ENCODE measurements around the gene CNOT6L. TPM values are rescaled to one million over a fixed set of nuclear protein-coding genes. Genes with fewer than 3 reads are reported as not detected.

CNOT6L gene
- total RNA-seq, 2 donors from 2014 or later = 66.3 to 90.9 TPM

GRCh38 chr4:77844363-77844762 is 25.2 kb upstream of the CNOT6L start:
- Mint-ChIP-seq H3K9me3 (no peaks in the 10 kb centered on the region), H3K27me3 (no peaks in the 10 kb centered on the region), H3K4me3 (peak overlapping the region; percentile 37), H3K27ac (peak overlapping the region; percentile 45), H3K4me1 (peaks cover 19% of the 10 kb centered on the region), H3K36me3 (ENCODE audit: low read depth) (no peaks in the 10 kb centered on the region)
- ATAC-seq (replicated peaks) = no peak

DNA sequence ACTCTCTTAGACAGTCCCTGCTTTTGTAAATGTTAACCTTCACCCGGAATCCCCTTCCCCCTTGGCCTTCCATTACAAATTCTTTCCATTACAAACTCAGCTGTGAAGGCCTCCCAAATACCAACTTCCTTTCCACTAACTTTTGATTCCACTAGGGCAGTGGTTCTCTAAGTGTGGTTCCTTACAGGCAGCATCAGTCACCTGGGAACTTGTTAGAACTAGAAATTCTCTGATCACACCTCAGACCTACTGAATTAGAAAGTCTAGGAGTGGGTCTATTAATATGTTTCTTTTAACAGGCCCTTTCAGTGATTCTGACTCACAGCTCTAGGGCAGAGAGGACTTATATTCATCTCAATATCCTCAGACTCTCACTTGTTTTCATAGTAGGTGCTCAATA is 24.5 kb upstream of the CNOT6L start:
- H3K36me3 Mint-ChIP-seq (ENCODE audit: low read depth) = no peaks in the 10 kb centered on the region
- no peaks in the 10 kb centered on the region for H3K9me3 Mint-ChIP-seq
- H3K27ac Mint-ChIP-seq = peak overlapping the region; percentile 45

DNA sequence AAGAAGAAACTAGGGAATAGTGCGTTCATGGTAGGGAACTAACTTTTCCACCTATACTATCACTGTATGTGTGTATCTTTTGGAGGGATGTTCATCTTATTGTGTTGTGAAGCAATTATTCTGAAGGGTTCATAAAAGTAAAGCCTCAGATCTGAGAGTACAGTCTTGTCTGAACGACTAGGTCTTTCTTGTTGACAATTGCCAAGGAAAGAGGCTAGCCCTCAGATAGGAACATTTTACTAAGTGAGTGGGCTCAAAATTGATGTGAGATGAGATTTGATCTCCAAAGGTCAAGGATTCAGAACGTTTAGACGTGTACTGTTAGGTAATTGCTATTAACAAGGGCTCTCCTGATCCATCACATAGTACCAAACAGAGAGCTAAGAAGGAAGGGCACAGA is 15.2 kb upstream of the CNOT6L start:
- Mint-ChIP-seq H3K4me3 (no peak overlapping the region), H3K4me1 (peaks cover under 1% of the 10 kb centered on the region), H3K9me3 (no peaks in the 10 kb centered on the region), H3K27me3 (no peaks in the 10 kb centered on the region), H3K27ac (no peak overlapping the region), H3K36me3 (ENCODE audit: low read depth) (no peaks in the 10 kb centered on the region)
- ATAC-seq (replicated peaks) = no peak

More for the DNA sequence above, 24.5 kb upstream of the CNOT6L start:
- peak; percentile 91 for ATAC-seq (replicated peaks)
- peak overlapping the region; percentile 37 for H3K4me3 Mint-ChIP-seq
- no peaks in the 10 kb centered on the region for H3K27me3 Mint-ChIP-seq
- H3K4me1 Mint-ChIP-seq = peaks cover 19% of the 10 kb centered on the region

DNA sequence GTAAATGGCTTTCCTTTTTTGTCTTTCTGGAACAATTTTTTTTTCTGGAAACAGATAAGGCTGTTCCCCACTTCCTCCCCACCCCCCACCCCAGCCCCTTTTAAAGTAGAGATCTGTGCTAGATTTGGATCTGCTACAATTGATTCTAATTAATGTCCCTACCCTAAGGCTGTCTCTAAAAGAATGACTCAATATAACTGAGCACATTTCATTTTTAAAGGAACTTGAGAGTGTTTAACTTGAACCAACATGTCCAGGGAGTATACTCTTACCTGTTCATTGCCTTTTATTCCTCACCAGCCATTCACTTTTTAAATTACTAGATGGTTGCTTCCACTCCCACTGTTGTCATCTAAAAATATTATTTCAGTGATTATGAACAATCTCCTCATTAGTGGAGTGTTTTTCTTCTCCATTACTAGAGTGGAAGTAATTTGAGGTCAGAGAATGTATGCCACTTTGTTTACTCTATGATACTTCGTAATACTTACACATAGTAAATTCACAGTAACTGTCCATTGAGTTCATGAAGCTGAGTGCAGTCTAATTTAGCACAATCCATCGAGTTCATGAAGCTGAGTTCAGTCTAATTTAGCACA is 14.1 kb upstream of the CNOT6L start:
- ATAC-seq (replicated peaks) = no peak
- Mint-ChIP-seq H3K36me3 (ENCODE audit: low read depth) (no peaks in the 10 kb centered on the region), H3K27me3 (no peaks in the 10 kb centered on the region), H3K4me1 (peaks cover 5% of the 10 kb centered on the region), H3K4me3 (no peak overlapping the region), H3K27ac (peak overlapping the region; percentile 16), H3K9me3 (no peaks in the 10 kb centered on the region)

DNA sequence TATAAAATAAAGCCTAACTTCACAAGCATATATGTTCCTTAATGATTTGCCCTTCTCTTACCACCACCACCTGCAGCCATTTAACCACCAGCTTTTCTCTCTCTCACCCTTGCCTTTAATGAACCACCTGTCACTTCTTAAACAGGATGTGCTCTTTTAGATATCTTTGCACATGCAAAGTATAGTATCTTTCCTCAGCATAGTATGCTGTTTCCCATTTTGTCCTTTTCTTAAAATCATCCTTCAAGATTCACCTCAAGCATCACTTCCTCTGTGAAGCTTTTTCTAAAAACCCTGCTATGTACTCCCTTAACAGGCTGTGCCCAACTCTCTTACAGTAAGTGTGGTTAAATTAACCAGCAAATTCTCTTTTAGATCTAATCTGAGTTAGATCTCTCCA is 8.2 kb upstream of the CNOT6L start:
- Mint-ChIP-seq H3K27me3 (no peaks in the 10 kb centered on the region), H3K4me1 (peaks cover 16% of the 10 kb centered on the region), H3K9me3 (no peaks in the 10 kb centered on the region), H3K4me3 (peak overlapping the region; percentile 1), H3K27ac (peak overlapping the region; percentile 2), H3K36me3 (ENCODE audit: low read depth) (no peaks in the 10 kb centered on the region)
- ATAC-seq (replicated peaks) = no peak

DNA sequence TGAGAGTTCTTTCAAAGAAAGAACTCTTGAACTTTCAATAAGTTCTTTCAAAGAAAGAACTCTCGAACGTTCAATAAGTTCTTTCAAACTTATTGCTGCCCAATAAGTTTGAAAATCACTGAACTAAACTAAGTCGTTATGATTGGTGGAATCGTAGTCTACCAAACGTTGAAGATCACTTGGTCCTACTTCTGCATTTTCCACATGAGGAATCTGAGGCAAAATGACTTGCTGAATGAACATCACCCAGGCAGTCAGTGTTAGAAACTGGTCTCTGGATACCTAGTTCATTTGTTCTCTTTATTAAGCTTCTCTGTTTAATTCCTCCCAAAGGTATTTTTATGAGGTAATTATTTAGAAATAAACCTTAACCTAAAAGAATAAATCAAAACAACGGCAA is 7.1 kb upstream of the CNOT6L start:
- no peak overlapping the region for H3K4me3 Mint-ChIP-seq
- H3K4me1 Mint-ChIP-seq = peaks cover 25% of the 10 kb centered on the region
- H3K27ac Mint-ChIP-seq = peak overlapping the region; percentile 2
- no peaks in the 10 kb centered on the region for H3K9me3 Mint-ChIP-seq
- ATAC-seq (replicated peaks) = no peak
- H3K36me3 Mint-ChIP-seq (ENCODE audit: low read depth) = no peaks in the 10 kb centered on the region
- no peaks in the 10 kb centered on the region for H3K27me3 Mint-ChIP-seq

GRCh38 chr4:77821775-77822174 is 2.6 kb upstream of the CNOT6L start:
- H3K4me1 Mint-ChIP-seq = peaks cover 12% of the 10 kb centered on the region
- no peaks in the 10 kb centered on the region for H3K9me3 Mint-ChIP-seq
- peaks cover 26% of the 10 kb centered on the region for H3K36me3 Mint-ChIP-seq (ENCODE audit: low read depth)
- no peaks in the 10 kb centered on the region for H3K27me3 Mint-ChIP-seq
- H3K27ac Mint-ChIP-seq = peak overlapping the region; percentile 91
- peak overlapping the region; percentile 94 for H3K4me3 Mint-ChIP-seq
- ATAC-seq (replicated peaks) = peak; percentile 8

- H3K27me3 Mint-ChIP-seq = no peaks in the 10 kb centered on the region
- H3K9me3 Mint-ChIP-seq = no peaks in the 10 kb centered on the region
- H3K27ac Mint-ChIP-seq = peak overlapping the region; percentile 91
- H3K36me3 Mint-ChIP-seq (ENCODE audit: low read depth) = peaks cover 26% of the 10 kb centered on the region
- peaks cover 11% of the 10 kb centered on the region for H3K4me1 Mint-ChIP-seq
- peak overlapping the region; percentile 94 for H3K4me3 Mint-ChIP-seq
- no peak for ATAC-seq (replicated peaks)
These were observed 1.7 kb upstream of the CNOT6L start for GRCh38 chr4:77820649-77821561.

DNA sequence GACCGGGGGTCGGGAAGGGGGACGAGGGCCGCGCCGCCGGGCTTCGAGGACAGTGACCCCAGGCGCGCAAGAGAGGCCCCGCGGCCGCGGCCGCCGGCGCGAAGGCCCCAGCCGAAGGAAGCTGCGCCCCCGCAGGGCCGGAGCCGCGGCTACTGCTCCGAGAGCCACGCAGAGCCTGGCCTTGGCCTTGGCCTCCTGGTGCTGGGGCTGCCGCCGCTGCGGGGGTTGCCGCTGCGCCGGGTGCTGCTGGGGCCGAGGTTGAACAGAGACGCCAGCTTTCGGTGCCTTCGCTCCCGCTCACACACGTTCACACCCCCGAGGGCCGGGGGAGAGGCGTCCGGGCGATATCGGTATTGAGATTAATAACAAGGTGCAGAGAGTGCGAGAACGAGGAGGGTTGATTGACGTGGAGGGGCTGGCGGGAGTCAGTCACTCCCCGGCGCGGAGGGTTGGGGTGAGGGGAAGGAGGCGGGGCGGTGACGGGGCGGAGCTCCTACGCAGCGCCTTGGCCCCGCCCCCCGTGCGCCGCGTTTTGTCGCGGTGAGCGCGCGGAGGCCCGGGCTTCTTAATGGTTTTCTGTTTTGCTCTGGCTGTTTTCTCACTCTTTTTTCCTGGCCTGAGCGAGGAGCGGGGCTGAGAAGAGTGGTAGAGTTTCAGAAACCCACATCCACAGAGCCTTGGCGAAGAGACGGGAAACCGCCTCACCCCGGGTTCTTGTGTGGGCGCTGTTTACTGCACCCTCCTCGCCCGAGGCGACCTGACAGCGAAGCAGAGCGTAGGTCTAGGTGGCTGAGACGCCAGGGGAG is 878 bp upstream of the CNOT6L start:
- Mint-ChIP-seq H3K27ac (peak overlapping the region; percentile 91), H3K27me3 (no peaks in the 10 kb centered on the region), H3K4me3 (peak overlapping the region; percentile 94), H3K36me3 (ENCODE audit: low read depth) (peaks cover 33% of the 10 kb centered on the region), H3K4me1 (peaks cover 18% of the 10 kb centered on the region), H3K9me3 (no peaks in the 10 kb centered on the region)
- ATAC-seq (replicated peaks) = peak; percentile 82

DNA sequence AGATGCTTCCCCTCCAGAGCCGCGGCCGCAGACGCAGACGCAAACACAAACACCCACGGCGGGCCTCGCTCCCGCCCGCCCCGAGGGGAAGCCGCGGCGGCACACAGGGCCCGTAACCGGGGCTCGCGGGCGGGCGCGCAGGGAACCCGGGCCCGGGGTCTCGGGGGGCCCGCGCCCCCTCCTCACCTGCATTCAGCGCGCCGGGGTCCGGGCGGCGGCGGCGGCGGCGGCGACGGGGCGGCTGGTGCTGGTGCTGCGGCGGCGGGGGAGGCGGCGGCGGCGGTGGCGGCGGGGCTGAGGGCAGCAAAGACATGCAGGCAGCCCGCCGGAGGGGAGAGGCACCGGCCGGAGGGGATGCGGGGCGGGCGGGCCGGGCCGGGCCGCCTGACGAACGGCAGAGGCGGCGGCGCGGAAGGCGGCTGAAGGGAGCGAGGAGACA is 255 bp upstream of the CNOT6L start:
- Mint-ChIP-seq H3K27me3 (no peaks in the 10 kb centered on the region), H3K9me3 (no peaks in the 10 kb centered on the region), H3K4me1 (peaks cover 19% of the 10 kb centered on the region), H3K36me3 (ENCODE audit: low read depth) (peaks cover 34% of the 10 kb centered on the region), H3K4me3 (peak overlapping the region; percentile 94), H3K27ac (peak overlapping the region; percentile 98)
- ATAC-seq (replicated peaks) = peak; percentile 8

- Mint-ChIP-seq H3K9me3 (no peaks in the 10 kb centered on the region), H3K36me3 (ENCODE audit: low read depth) (peaks cover 38% of the 10 kb centered on the region), H3K4me1 (peaks cover 28% of the 10 kb centered on the region), H3K27me3 (no peaks in the 10 kb centered on the region), H3K27ac (peak overlapping the region; percentile 98), H3K4me3 (peak overlapping the region; percentile 94)
- ATAC-seq (replicated peaks) = peak; percentile 36
These were observed 1.0 kb downstream of the CNOT6L start for GRCh38 chr4:77818073-77818601.

DNA sequence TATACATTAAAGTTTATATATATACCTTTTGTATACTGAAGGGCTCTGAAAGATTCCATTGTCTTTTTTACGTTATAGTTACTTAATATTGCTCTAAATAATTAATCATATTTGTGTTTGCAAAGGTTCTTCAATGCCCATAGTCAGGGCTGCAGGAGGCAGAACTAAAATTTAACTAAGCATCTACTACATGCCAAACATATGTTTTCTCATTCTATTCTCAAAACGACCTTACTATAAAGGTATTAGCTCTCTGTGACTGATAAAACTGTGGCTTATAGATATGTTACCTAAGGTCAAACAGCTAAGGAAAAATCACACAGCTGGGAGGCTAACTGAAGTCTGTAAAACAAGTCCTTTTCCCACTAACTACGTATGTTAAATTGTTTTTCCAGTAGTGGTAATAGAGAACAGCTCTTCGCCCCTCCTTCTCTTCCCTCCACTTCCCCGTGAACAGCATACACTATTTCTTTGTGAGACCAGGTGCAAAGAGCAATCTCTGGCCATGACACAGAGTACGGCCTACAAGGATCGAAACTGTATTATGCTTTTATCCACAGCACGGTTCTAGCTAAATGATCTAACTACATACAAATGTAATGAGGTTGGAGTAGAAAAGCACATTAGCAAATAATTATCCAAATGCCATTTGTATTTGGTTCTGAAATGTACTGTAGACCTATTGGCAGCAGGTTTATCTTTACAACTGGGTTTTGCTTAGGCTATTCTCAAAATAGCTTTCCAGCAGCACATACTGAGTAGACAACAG is 1.7 kb downstream of the CNOT6L start:
- ATAC-seq (replicated peaks) = peak; percentile 18
- peak overlapping the region; percentile 98 for H3K27ac Mint-ChIP-seq
- no peaks in the 10 kb centered on the region for H3K9me3 Mint-ChIP-seq
- H3K27me3 Mint-ChIP-seq = no peaks in the 10 kb centered on the region
- H3K4me3 Mint-ChIP-seq = peak overlapping the region; percentile 94
- H3K36me3 Mint-ChIP-seq (ENCODE audit: low read depth) = peaks cover 38% of the 10 kb centered on the region
- peaks cover 28% of the 10 kb centered on the region for H3K4me1 Mint-ChIP-seq

DNA sequence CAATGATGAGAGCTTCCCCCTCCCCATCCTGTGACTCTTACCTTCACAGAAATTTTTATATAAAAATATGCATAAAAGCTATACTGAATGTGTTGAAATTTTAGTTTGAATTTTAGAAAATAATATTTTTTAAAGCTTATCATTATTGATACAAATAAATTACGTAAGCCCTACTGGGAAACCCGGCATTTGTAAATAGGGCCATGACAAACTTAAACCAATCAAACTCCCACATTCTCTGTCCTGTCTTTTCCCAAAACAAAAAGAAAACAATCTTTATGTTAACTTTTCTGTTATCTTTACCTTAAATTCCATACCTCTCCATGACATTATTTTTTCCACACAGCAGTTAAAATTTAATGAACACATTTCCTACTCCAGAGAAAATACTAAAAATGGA is 2.6 kb downstream of the CNOT6L start:
- peaks cover 45% of the 10 kb centered on the region for H3K36me3 Mint-ChIP-seq (ENCODE audit: low read depth)
- H3K4me1 Mint-ChIP-seq = peaks cover 25% of the 10 kb centered on the region
- H3K27me3 Mint-ChIP-seq = no peaks in the 10 kb centered on the region
- H3K4me3 Mint-ChIP-seq = peak overlapping the region; percentile 94
- no peaks in the 10 kb centered on the region for H3K9me3 Mint-ChIP-seq
- no peak overlapping the region for H3K27ac Mint-ChIP-seq
- ATAC-seq (replicated peaks) = no peak

All from activated T-helper 17 cell treated with anti-CD3 and anti-CD28 coated beads, Interleukin-2, amount 50 U/mL, for 72 hours (primary cell).